Islet precursor cell (in vitro differentiated cells): ENCODE measurements around the gene MARK4.

Experiments
- DNase-seq: peaks from one replicate; pipeline ENCODE4 v3.0.0-alpha.2; 2018

MARK4 gene

DNA sequence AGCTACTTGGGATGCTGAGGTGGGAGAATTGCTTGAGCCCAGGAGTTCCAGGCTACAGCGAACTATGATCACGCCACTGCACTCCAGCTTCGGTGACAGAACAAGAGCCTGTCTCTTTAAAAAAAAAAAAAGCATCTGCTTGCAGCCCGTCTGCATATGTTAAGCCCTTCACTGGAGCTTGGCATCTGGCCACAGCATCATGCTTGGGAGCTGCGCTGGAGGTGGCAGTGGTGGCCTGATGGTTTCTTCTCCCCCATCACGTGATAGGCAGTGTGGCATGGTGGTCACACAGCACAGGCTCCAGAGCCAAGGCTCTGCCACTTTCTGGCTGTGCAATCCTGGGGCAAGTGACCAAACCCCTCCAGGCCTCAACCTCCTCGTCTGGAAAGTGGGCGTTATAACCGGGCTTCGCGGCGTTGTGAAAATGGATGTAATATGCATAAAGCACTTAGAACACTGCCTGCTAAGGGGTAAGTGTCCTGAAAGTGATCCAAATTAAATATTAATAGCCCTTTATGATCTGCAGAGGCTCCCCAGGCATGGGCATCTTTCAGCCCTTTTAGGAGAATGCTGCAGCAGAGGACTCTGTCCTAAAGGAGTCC lies 24.4 kb downstream of the MARK4 start:
- no peak for DNase-seq

DNA sequence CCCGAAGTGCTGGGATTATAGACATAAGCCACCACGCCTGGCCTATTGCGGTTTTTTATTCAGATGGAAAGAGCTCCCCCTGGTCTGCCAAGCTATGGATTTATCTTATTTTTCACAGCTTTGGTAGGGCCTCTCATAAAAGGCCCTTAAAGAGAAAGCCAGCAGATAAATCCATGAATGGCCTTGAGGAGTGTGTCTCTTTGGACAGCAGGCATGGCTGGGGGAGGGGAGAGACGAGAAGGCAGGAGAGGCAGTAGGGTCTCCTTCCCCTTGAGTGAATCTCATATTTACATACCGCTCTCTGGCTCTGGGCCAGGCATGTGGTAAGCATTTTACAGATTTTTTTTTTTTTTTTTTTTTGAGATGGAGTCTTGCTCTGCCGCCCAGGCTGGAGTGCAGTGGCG lies 25.2 kb downstream of the MARK4 start:
- DNase-seq, result no peak

DNA sequence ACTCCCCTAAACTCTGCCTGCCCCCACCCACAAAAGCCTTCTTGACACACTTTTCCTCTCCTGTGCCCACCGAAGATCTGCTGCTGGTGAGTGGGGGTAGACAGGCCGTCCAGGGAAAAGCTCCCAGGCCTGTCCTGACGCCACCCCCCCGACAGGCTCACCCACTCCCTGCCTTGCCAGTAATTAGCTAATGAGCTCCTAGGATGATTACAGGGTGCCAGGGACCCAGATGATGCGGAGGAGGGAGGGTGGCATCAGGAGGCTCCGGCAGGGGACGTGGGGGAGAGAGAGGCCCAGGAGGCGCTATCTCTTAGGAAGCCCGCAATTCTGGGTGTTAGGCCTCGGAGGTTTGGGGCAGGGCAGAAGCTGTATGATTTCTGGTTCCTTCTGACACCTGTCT lies 27.0 kb downstream of the MARK4 start:
- no peak for DNase-seq

DNA sequence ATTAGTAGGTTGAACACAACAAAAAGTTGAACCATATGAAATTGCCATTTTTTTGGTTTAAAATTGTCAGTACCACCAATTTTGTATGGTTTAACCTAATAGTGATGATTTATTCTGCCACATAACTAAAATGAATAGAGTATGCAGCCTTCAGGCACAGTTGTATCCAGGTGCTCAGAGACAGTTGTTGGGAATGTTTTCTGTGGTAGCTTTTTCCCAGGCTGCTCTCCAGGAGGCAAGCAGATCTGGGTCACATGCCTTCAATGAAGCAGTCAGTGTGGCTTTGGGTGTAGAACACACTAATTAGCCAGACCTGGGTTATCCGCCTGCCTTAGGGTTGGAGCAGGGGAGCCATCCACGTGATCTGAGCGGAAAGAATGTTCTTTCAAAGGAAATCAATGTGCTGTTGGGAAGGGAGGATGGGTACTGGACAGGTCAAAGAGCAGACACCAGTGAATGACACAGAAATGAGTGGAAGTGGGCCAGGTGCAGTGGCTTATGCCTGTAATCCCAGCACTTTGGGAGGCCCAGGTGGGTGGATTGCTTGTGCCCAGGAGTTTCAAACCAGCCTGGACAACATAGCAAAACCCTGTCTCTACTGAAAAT lies 28.6 kb downstream of the MARK4 start:
- no peak for DNase-seq

DNA sequence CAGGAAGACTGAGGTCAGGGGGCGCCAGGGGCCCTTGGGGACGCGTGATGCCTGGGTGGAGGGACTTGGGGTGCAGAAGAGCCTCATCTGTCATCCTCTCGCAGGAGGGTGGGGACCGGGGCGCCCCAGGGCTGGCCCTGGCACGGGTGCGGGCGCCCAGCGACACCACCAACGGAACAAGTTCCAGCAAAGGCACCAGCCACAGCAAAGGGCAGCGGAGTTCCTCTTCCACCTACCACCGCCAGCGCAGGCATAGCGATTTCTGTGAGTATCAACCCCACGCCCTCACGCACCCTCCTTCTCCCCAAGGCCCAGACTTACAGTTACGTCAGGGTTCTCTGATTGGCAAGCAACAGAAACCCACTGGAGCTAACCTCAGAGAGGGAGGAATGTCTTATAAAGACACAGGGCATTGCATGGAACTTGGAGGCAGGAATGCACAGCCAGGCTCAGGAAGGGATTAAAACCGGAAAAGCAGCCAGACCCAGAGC lies 29.4 kb downstream of the MARK4 start:
- peak; percentile 66 for DNase-seq

DNA sequence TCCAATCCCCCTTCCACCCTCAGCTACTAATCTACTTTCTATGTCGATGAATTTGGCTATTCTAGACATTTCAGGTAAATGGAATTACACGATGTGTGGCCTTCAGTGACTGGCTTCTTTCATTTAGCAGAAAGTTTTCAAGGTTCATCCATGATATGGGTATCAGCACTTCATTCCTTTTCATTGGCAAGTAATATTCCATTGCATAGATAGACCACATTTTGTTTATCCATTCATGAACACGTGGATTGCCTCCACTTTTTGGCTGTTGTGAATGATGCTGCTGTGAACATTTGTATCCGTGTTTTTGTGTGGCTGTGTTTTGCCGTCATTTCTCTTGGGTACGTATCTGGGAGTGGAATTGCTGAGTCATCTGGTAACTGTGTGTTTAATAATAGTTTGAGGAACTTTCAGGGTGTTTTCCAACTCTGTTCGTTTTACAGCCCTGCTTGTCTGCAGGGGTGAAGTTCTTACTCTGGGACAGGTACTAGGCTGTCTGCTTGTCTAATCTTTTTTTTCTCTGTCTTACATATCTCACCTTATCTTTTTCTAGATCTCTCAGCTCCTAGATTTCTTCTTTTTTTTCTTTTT lies 32.5 kb downstream of the MARK4 start:
- DNase-seq, result no peak

DNA sequence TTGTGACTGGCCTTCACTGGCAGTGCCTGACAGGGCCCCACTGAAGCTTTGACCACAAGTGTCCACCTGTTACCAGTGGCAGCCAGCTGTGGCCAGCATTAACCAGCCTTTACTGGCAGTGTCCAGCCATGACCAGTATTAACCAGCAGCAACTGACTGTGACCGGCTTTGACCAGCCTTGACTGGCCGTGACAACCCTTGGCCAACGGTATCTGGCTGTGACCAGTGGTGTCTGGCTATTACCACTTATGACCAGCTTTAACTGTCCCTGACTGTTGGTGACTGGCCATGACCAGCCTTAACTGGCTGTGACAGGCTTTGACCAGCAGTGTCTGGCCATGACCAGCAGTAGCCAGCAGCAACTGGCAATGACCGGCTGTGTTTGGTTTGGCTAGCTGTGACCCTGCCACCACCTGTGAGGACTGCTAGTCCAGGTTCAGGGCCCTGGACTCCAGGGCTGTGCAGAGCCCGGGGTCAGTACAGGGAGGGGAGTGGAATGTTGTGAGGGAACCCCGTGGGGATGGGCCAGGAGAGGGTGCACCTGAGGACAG lies 39.4 kb downstream of the MARK4 start:
- DNase-seq, result no peak

DNA sequence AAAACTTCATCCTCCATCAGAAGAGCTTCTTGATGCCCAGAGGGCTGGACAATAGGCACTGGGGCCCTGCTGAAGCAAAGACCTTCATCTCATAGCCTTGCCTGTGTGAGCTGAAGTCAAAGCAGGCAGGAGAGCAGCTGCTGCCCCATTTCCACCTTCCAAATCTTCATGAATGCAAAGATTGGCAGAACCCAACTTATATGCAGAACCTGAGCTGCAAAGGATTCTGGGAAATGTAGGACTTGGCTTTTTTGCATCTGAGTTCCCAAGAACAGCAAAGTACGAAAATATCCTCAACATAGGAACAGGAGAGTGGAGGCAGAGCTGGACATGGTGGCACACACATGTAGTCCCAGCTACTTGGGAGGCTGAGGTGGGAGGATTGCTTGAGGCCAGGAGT lies 40.8 kb downstream of the MARK4 start:
- DNase-seq, result no peak

DNA sequence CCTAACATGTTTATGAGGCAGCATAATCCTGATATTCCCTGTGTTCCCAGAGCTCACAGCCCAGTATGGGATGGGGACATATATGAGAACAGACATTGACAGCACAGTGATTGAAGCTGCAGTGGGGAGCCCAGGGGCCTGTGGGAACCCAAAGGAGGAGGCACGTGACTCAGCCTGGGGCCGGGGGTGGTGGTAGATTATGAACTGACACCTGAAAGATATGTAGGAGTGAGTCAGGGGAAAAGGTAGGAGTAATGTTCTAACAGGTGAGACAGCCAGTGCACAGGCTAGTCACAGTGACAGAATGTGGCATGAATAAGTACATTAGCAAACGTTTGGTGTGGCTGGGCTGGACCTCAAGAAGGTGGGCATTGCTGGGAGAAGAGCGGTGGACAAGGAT lies 42.6 kb downstream of the MARK4 start:
- no peak for DNase-seq

DNA sequence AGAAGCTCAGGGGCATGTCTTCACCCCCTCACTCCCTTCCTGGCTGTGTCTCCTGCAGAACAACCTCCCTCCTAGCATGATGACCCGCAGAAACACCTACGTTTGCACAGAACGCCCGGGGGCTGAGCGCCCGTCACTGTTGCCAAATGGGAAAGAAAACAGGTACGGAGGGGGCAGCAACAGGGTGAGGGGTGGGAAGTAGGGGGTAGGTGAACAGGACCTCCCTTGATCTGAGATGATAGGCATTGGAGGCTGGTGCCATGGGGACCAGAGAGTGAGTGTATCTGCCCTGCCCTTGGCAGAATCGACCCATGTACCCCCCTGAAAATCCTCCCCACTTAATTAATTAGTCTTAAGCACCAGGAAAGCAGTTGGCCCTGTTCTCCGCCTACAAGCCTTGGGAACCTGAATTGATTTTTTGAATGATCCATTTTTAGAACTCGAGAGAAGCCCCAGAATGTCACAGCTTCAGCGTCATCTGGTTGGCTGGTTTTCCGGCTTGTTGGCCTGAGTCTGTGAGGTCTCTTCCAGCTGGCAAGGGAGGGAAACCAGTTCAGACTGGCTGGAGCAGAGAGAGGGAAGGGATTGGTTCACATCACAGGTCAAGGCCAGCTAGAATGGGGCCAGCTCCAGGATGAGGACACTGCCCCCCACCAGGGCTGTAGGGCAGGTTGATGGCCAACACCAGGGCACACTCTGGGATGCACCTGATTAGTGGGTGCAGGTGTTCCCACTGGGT lies 43.4 kb downstream of the MARK4 start:
- no peak for DNase-seq

DNA sequence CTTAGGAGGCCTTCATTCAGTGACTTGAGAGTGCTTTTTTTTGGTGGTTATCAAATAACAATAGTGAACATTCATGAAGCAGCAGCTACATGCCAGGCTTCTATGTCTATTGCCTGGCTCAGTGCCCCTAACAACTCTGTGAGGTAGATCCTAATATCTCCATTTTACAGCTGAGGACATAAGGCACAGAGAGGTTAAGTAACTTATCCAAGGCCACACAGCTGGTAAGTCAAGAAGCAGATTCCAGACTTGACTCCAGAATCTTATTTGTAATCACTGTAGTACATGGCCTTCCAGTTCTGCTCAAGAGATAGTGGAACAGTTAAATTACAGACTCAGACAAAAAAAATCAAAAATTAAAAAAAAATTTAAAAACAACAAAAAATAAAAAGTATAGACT lies 44.8 kb downstream of the MARK4 start:
- DNase-seq, result no peak

DNA sequence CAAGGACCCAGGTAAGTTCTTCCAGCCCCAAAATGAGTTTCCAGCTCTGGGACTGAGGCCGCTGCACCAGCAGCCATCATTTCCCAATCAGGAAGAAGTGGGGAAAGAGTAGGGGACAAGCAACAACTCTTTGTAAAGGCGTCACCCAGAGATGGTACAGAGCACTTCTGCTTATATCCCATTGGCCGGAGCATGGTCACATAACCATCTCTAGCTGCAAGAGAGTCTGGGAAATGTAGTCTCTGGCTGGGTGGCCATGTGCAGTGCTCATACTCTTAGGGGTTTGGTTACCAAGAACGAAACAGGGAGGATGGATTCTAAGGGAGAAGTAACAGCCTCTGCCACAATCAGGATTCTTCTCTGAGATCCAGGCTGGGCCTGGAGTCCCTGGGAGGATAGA lies 45.3 kb downstream of the MARK4 start:
- no peak for DNase-seq

DNA sequence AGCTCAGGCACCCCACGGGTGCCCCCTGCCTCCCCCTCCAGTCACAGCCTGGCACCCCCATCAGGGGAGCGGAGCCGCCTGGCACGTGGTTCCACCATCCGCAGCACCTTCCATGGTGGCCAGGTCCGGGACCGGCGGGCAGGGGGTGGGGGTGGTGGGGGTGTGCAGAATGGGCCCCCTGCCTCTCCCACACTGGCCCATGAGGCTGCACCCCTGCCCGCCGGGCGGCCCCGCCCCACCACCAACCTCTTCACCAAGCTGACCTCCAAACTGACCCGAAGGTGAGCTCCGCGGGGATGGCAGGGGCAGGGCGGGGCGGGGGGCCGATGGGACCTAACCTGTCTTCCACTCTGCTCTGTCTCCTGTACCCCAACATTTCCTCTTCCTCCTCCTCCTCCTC lies 46.6 kb downstream of the MARK4 start:
- DNase-seq, result no peak

DNA sequence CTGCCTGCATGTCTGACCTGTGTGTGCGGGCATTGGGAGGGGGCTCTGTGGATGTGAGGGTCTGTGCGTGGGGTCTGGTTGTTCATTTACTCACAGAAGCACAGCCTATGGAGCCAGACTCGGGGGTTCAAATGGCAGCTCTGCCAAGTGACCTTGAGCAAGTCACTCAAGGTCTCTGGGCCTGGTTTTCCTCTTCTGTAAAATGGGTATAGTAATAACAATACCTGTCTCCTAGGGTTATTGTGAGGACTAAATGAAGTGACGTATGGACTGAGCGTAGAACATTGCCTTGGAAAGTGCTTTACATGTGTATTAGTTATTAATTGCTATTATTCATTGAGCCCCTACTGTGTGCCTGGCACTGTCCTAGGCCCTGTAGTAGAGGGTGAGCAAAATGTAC lies 47.2 kb downstream of the MARK4 start:
- no peak for DNase-seq

DNA sequence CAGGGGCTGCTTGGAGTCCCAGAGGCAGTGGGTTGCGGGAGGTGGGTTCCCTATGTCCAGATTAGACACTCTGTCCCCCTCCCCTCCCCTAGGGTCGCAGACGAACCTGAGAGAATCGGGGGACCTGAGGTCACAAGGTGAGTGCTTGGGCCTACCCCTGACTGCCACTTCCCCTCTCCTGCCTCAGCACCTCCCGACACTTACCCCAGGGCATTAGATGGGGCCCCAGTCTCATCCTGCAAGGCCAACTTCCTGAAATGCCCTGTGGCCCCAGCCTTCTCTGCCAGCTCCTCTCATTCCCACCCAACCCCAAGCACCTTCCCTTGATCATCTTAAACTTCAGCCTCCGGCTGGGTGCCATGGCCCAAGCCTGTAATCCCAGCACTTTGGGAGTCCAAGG lies 48.6 kb downstream of the MARK4 start:
- DNase-seq, result no peak

DNA sequence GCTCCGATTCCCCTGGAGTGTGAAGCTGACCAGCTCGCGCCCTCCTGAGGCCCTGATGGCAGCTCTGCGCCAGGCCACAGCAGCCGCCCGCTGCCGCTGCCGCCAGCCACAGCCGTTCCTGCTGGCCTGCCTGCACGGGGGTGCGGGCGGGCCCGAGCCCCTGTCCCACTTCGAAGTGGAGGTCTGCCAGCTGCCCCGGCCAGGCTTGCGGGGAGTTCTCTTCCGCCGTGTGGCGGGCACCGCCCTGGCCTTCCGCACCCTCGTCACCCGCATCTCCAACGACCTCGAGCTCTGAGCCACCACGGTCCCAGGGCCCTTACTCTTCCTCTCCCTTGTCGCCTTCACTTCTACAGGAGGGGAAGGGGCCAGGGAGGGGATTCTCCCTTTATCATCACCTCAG lies 51.3 kb downstream of the MARK4 start:
- DNase-seq, result no peak

DNA sequence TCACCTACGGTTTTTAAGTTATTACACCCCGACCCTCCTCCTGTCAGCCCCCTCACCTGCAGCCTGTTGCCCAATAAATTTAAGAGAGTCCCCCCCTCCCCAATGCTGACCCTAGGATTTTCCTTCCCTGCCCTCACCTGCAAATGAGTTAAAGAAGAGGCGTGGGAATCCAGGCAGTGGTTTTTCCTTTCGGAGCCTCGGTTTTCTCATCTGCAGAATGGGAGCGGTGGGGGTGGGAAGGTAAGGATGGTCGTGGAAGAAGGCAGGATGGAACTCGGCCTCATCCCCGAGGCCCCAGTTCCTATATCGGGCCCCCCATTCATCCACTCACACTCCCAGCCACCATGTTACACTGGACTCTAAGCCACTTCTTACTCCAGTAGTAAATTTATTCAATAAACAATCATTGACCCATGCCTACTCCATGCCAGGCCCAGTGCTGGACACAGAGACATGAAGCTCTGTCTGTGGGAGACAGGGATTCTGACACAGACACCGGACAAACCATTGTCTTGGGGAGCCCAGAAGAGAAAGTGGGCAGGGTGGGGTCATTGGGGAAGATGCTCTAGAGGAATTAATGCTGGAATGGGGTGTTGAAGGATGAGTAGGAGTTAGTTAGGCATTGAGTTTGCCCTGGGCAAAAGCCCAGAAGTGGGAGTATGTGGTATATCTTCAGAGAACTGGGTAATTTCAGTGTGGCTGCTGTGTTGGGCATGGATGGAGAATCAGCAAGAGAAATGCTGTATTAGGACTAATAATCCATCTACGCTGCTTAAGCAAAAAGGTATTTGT lies 52.4 kb downstream of the MARK4 start:
- DNase-seq, result no peak

DNA sequence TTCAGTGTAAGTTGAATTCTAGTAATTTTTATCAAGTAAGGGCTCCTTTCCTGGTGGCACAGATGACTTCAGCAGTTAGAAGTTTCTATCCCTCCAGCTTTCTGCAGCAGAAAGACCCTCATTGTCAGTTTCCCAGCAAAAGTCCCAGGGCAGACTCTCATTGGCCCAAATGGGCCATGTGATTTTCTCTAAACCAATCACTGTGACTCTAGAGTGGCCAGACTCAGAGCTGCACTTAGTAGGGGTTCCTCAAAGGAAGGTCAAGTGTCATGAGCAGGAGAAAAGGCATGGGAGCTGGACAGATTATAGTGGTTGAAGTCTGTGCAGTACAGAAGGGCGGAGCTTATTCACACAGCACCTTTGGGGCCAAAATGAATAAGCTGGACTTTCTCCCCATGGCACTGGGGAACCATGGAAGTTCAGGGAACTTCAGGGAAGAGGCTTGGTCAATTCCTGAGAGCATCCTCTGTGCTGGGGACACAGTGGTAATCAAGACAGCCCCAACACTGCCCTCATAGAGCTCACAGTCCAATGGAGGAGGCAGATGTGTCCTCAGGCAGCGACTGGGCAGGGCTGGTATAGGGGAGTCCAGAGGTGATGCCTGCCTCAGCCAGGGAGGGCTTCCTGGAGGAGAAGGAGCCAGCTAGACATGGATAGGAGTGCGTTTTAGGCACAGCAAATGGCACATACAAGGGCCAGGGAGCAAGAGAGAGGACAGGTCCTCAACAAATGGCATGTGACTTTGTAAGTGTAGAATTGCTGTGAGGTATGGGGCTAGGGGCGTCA lies 53.3 kb downstream of the MARK4 start:
- no peak for DNase-seq

DNA sequence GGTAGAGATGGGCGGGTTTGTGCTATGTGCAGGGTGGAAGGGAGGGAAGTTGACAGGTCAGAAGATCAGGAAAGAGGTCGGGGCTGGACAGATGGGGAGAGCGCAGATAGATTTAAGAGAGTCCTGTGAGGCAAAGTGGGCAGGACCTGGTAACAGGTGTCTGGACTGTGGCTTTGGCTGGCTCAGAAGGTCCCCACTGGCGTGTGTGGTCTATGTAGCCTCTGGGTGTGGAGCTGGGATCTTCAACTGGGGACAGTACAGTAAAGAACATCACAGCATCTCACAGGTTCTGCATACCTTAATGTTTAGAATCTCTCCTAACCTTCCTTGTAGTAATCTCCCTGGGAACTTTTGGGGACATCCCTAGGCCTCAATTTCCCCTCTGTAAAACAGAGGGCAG lies 53.9 kb downstream of the MARK4 start:
- no peak for DNase-seq

DNA sequence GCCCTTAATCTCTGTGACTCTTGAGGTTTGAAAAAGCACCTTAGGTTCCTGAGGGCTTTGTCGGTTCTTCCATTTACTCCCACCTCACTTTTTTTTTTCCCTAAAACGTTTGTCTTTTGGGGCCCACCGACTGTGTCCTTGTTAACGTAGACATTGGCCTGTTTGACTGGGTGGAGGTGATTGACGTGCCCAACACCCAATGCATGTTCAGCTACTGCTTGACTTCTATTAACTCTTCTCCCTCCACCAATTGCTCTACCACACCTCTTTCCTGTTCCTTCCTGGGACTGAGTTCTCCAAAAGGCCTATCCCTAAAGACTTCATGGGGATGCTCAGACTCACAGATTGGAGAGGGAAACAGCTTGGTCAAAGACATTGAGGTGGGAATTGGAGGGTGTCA lies 54.4 kb downstream of the MARK4 start:
- DNase-seq, result no peak

DNA sequence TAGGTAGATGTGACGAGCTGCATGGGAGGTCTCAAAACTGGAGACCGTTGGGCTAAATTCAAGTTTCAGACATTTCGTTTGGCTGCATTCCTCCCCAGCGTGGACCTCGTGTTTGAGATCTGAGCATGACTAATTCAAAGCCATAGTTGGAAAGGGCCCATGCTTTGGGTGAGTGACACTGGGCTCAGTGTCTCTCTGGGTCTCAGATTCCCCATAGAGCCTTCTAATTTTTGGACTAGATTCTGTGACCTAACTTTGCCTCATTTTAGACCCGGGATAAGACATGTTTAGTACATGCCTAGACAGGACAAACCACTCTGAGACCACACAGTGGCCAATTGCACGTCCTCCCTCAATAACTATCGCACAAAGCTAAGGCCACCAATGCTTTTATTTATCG lies 55.0 kb downstream of the MARK4 start:
- no peak for DNase-seq

DNA sequence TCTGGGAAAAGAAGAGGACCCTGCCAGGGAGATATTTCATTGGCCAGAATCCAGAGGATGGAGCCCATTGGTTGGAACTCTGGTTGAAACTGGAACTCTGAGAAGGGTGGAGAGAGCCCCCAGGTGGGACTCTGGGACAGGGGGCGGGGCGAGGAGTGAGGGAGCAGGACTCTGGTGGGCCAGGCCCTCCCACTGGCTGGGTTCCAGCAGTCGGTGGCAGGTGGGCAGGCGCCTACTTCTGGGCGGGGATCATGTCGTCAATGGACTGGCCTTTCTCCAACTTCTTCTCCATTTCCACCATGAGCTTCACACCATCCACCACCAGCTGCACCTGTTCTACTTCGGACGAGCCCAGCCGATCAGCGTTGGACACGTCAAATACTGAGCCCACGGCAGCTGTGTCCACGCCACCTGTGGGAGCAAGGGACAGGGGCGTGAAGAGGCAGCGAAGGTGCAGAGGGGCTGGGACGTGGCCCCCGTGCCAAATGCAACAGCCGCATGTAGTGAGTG lies 55.5 kb downstream of the MARK4 start:
- DNase-seq, result no peak
